NCI-H526 (cell line): Measurements from ENCODE around the gene ATP5ME.
"Not testable (repeated sequence)": the region's sequence is repeated elsewhere in the genome, so short reads cannot be mapped to it uniquely, and the experiment has no call there.

ENCODE experiments used
- DNase-seq, 2 experiments: peaks; one replicate each; lab custom pipeline; 2025; lab: John Stamatoyannopoulos, UW

The ATP5ME gene

DNA sequence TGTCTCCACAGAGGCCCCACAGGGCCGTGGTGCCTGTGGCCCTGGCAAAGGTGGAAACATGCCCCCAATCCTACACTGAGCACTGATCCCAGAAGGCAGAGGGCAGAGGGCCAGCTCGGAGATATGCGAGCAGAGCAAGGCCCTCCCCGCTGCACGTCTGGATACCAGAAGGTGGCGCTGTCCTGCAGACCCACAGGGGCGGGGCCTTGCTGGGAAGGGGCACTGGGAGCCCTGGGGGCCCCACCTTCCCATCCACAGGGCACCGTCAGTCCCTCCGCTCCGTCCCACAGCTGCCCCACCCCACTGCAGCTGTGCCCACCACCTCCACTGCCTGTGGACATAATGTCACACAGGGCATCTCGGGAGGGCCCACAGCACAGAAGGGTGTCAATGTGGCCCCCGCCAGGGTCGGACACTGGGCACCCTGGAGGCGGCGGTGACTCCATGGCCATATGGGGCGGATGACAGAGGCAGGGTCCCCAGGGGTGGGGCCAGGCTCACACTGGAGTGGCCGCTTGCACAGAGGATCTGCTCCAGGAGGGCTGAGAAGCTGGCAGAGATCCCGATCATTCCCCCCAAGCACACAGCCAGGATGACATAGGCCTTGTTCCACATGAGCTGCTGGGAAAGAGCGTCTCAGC is 10.0 kb upstream of the ATP5ME start:
- DNase-seq, result peak; percentile 58 to 85

DNA sequence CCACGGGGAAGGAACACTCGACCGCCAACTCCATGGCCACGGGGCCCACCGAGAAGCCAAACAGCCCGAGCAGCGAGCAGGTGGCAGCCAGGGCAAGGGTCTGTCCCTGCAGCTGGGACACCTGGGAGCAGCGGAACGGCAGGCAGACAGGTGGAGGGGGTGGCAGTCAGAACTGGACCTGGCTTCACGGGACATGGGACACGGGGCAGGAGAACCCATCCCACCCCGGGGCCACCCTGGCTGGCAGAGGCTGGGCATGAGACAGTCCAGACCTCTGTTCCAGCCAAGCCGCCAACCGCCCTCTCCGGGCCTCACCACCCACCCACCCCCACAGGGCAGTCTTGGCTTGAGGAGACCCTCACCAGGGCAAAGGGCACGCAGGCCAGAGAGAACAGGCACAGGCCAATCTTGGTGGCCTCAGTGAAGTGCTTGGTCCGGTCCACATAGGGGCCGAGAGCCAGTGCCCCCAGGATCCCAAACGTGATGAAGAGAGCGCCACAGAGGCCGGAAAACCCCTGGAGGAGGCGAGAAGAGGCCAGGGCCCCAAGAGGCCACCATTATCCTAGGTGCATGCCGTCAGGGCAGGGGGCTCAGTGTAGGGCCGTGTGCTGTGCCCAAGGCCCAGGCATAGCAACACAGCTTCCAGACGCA is 9.3 kb upstream of the ATP5ME start:
- no peak for DNase-seq

DNA sequence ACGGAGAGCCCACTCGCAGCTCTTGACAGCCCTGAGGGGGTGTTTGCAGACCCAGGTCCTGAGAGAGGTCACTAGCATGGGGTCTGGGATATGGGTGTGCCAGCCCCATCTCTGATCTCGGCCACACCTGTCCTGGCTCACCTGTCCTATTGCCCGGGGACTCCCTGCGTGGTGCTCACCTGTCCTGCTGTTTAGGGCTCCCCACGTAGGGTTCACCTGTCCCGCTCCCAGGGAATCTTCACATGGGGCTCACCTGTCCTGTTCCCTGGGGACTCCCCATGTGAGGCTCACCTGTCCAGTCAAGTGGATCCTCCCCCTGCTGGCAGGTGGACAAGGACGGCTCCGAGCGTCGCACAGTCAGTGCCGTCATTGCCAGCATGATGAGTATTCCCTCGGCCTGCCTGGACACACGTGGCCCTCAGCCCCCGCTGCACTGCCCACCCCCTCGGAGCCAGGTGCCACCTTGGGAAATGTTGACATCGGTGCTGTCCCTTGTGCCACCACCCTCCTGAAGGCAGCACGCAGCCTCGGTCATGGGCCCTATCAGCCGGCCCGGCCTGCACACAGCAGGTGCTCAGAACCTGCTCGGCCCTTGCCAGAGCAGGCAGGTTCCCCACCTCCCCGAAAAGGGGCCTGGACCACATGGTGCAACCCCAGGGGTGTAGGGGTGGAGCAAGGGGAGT is 8.6 kb upstream of the ATP5ME start:
- peak in 1 of 2 experiments; percentile 66 for DNase-seq

DNA sequence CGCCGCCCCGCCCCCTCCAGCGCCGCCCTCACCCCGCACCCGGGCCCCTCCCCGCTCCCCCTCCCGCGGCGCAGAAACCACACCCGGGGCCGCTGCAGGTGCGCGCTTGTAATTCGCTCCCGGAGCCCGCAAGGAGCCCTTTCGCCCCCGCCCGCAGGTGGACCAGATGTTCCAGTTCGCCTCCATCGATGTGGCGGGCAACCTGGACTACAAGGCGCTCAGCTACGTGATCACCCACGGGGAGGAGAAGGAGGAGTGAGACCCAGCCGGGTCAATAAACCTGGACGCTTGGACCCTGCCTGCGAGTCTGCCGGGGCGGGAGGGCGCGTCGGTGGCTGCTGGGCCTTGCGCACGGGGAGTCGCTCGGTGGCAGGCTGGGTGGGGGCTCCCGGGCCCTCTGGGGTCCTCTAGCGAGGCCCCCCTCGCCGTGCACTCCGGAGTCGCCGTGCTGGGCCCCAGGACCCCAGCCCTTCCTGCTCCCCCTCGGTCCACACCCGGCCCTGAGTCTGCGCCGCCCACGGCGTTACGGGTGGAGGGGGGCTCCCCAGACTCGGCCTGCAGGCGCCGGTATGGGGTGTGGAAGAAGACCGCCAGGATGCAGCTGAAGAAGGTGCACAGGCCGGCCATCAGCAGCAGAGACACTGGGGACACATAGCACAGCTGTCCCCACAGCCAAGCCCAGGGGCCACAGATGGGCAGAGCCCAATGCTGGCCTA is 7.8 kb upstream of the ATP5ME start:
- DNase-seq, result peak; percentile 45 to 92

DNA sequence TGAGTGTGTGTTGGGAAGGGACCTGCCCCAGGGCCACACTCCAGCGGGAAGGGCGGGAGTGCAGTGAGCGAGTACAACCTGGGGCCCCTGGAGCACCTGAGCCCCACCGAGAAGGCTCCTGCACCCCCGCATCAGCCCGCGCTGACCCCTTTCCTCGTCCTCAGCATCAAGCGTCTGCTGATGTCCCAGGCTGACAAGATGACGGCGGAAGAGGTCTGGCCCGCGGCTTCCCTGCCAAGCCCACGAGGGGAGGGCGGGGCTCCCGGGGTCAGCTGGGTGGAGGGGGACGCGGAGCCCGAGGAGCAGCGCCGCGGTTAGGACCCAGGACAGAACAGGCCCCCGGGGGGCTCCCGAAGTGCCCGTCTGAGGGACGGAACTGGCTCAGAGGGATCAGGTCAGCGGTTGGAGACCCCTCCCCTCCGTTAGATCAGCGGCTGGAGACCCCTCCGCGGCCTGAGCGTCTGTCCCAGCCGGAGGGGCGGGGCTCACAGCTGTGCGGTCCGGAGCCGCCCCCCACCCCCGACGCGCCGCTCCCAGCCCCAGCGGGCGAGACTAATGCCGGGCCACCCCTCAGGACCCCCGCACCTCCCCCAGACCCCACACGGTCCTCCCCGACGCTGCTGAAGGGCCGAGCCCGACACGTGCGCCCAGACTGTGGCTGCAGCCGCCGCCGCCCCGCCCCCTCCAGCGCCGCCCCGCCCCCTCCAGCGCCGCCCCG is 7.0 kb upstream of the ATP5ME start:
- peak in 1 of 2 experiments; percentile 80 for DNase-seq

DNA sequence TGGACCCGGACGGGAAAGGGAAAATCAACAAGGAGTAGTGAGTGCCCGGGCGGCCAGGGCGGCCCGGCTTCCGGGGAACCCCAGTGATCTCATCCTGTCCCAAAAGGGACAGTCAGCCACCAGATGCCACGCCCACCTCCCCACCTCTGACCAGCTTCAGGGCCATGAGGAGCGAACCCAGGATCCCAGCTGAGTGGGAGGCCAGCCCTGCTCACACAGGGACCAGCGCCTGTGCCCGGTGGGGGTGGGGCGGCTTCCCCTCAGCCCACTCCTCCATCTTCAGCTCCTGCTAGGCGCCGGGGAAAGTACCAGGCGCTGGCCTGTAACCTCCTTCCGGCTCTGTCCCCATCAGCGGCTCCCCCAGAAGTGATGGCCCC is 6.5 kb upstream of the ATP5ME start:
- peak in 1 of 2 experiments; percentile 38 for DNase-seq

DNA sequence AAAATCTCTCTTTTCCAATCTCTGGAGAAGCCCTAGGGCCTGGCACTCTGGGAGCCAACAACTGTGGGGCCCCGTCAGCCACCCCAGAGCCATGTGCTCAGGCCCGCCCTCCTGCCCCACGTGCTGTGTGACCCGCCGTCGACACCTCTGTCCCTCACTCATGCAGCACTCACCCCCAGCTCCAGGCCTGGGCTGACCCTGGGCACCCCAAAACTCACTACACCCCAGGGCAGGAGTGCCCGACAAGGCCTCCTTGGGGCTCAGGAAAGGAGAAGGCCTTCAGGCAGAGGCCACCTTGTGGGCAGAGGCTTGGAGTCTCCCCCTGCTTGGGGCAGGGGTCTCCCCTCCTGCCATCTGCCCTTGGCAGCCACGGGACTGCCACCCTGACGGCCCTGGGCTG is 6.0 kb upstream of the ATP5ME start:
- no peak for DNase-seq

DNA sequence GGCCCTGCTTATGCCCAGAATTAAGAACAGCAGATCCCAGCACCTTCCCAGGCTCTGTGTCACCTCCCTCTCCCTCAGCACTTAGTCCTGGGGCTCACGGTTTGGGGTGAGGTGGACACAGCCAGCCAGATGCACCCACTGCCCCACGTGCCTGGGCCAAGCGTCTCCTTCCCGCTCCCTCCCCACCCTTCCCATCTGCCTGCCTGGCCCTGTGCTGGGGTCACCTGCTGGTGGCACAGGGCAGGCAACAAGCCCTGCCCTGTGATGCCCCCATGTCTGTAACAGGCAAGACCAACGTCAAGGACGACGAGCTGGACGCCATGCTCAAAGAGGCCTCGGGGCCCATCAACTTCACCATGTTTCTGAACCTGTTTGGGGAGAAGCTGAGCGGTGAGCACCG is 5.6 kb upstream of the ATP5ME start:
- DNase-seq, result no peak

DNA sequence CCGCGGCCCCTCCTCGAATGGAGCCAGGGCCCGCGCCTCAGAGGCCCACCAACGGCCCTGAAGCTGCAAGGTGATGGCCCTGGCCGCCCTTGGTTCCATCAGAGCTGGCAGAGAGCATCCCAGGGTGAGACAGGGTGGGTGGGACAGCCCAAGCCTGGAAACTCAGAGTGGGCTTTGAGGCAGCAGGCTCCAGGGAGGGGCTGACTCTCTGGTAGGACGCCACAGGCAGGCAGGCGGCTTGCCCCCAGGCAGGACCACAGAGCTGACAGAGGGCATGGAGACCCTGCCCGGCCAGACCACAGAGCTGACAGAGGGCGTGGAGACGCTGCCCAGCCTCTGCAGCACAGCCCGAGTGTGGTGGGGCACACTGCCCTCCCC is 5.0 kb upstream of the ATP5ME start:
- no peak for DNase-seq

DNA sequence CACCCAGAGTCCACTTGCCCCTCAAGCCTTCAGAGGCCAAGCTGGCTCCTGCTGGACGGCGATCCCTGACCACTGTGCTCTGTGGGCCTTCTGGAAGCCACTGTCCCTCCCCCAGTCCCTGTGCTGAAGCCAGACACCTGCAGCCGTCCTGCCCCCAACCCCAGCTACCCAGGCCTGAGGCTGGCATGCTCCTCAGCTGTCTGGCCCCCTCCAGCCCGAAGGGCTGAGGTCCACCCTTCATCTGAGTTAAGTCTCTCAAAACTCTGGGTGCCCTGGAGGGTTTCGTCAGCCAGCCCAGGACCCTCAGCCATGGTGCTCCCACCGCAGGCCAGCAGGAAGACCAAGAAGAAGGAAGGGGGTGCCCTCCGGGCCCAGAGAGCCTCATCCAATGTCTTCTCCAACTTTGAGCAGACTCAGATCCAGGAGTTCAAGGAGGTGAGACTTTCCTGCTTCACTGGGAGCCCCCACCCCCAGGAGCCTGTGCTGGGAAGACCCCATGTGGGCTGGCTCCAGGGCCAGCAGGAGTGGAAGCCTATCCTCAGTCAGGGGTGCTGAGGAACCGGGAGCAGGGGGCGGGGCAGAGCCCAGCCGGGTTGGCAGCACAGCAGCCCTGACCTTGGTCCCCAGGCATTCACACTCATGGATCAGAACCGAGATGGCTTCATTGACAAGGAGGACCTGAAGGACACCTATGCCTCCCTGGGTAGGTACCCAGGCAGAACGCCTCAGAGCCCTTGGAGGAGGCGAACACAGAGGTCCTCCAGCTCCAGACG is 4.4 kb upstream of the ATP5ME start:
- DNase-seq, result no peak

DNA sequence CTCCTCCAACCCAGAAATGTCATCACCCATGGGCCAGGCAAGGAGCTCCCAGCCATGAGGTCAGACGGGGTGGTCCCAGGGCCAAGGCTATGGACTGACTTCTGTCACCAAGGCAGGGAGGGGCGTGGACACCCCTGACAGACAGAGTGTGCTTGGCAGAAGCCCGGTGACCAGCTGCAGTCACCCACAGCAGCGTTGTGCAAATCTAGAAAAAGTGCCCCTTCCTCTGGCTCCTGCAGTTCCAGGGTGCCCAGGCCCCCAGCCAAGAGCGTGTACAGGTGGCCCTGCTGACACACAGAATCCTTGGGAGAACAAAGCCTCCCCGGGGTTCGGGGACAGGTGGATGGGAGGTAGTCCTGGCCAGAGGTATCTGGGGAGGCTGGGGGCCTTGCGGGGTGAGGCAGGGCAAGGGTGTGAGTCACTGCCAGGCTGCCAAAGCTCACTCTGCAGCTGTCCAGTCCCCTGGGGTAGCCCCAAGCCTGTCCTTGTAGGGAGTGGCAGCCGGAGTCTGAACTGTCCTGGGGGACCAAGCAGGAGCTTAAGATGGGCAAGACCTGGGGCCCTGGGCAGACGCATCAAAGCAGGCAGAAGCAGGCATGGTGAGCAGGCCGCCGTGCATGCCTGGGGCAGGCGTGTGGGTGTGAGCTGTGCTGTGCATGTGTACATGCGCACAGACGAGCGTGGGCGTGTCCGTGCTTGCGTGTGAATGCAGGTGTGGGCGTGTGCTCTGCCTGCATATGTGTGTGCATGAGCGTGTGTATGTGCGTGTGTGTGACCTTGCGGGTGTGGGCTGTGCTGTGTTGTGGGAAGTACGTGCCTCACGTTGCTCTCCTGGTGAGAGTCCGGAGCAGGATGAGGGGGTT is 3.6 kb upstream of the ATP5ME start:
- peak; percentile 59 to 82 for DNase-seq

DNA sequence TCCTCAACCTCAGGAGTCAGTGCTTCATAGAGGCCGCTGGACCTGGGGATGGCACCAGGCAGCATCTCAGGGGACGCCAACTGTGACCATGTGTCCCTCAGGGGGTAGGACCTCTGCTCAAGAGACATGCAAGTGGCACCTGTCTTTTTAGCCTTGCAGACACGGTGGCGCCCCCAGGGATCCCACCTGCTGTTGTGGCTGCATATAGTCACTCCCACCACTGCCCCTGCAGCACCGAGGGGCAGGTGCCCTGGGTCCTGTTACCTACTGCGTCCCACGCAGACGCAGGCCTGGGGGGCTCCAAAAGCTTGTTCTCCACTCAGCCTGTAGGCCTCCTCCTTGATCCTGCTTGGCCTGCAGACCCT is 2.8 kb upstream of the ATP5ME start:
- DNase-seq, result no peak

DNA sequence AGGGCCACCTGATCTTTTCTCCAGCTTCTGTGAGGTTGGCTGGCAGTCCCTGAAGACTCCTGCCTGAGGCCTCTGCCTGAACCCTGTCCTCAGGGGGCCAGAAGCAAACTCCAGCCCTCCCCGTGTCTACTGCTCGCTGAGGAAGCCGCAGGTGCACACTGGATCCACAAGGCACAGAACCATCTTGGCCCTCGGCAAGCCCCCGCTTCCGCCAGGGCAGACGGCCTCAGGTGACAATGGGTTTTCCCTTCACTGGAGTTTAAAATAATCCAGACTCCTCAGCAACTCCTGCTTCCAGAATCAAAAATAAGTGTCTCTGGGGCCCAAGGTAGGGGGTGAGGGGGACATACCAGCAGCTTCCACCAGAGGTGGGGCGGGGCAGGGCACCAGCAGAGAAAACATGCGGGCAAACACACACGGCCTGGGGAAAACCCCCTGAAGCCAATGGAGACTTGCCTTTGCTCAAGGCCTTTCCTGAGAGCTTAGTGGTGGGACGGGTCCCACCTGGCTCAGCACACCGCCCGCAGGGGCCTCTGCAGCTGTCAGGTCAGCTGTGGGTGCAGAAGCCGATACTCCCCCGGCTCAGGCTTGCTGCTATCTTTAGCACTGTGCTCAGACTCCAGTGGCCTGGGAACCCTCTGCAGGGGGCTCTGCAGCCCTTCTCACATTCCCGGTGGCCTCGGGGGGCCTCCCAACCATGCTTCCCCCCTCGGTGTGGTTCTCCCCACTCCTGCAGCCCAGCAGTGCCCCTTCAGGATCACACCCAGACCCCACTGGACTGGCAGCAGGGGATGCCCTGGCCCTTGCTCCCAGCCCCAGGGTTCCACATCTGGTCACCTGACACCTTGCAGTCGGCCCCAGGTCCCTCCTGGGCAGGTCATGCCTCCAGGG is 2.1 kb upstream of the ATP5ME start:
- no peak for DNase-seq

DNA sequence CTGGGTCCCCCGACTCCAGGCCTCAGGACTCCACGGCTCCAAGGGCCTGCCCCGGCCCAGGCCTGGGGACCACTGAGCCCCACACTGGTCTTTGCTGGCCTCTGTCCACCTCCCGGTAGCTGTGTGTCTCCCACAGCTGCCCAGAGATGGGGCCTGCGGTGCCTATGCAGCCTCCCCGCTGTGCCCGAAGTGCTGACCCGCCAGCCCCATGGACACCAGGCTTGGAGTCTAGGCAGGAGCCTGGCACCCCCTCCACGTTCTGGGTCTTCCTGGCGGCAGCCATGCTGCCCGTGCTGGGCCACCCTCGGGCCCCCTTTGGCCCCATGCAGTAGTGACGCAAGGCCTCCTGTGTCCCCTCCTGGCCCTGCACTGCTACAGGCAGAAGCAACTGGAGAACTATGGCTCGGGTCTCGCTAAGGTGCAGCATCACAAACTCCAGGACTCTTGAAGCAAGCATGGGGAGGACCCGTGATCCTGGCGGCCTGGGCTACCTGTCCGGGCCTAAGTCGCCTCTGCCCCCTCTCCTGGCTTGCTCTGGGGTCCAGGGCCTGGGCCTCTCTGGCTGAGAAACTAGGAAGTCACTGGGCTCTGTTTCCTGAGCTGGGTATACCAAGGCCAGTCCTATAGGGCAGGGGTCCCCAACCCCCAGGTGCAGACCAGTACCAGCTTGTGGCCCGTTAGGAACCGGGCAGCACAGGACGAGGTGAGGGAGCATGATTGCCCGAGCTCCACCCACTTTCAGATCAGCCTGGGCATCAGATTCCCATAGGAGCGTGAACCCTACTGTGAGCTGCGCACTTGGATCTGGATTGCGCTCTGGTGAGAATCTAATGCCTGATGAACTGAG is 1.2 kb upstream of the ATP5ME start:
- no peak for DNase-seq

DNA sequence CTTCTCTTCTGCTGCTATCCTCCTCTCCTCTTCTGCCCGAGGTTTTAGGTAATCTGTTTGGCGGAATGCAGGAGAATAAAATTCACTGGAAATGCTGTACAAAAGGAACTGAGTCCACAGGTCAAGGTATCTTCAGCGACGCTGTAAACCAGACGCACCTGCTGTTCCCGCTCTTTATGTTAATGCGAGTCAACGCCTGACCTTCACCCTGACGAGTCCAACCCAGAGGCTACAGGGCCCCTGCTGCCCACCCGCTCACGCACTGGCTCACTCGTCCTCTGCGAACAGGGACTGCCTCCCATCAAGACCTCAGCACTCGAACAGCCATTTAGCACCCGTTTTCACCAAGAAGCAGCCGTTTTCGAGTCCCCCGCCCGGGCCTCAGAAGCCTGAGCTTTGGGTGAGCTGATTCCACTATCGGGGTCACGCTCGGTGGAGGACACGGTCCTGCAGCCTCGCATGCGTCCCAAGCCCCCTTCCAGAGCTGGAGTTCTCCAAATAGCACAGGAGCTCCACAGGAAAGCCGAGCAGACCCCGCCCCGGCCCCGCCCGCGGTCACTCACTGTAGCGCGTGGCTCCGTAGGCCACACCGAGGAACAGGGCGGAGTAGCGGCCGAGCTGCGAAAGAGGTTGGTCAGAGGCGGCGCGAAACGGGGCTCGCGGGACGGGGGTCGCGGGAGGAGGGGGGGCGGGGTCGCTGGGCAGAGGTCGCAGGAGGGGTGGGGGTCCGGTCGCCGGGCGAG is 556 bp downstream of the ATP5ME start:
- DNase-seq, result no peak

DNA sequence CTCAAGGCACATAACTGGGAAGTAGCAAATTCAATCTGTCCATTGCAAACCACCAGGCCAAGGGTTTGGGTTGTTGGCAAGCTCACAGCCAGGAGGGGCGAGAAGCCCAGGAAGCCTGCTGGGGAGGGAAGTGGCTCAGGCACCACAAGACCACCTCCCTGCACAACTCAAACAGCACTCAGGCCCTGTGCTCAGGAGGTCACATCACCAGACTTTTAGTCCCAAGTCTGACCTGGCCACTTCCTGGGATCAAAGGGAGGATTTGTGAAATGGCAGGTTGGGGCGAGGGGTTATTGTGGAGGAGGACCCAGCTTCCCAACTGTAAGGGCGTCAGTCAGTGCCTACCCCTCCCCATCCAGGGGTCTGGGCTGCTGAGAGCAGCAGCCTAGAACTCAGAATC is 2.3 kb downstream of the ATP5ME start:
- DNase-seq, result no peak

DNA sequence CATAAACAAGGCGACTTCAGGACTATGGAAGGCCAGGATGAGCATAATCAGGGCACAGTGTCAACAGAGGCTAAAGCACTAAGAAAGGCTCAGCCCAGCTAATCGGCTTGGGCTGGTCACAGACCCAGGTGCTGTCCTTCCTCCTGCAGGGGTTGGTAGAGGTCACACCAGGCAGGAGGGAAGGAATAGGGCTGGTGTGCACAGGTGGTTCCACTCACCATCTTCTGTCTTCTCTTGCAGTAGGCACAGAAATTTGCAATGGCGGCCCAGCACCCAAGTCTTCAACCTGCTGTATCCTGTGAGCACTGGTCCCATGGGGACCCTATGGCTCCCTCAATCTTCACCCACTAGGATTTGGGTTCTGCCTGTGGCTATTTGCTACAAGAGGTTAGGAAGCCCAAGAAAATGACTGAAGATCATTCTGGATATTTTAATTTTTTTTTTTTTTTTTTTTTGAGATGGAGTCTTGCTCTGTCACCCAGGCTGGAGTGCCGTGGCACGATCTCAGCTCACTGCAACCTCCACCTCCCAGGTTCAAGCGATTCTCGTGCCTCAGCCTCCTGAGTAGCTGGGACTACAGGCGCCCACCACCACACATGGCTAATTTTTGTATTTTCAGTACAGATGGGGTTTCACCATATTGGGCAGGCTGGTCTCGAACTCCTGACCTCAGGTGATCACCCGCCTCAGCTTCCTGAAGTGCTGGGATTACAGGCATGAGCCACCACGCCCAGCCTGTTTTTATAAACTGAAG is 4.1 kb downstream of the ATP5ME start:
- DNase-seq, result not testable (repeated sequence)
